HCT116 (cell line): Measurements from ENCODE around the gene SLC12A7. TPM values are rescaled to one million over a fixed set of nuclear protein-coding genes. Genes with fewer than 3 reads are reported as not detected.

Source experiments
- ATAC-seq: fragments of 200-7000 bp; cut with Tn5 transposase; 2 replicates; pipeline ENCODE4 v1.9.1; 2020; ENCODE audit warnings: mild to moderate bottlenecking, moderate library complexity
- BruUV-seq: library from RNA; stranded (reverse); fragments of 400-500 nt; replicated peaks from 2 replicates; lab custom pipeline; 2021; lab: Mats Ljungman, UMichigan
- CTCF ChIA-PET: fragments of 300-600 bp; sonication (Branson Sonifier 250); formaldehyde crosslinking; loops from one replicate; lab custom pipeline; 2021; ENCODE audit warnings: antibody characterized with exemption; lab: Charles Lee
- POLR2A ChIA-PET: fragments of 300-600, 350-600 bp; sonication (Branson Sonifier 250); formaldehyde crosslinking; loops from one replicate; lab custom pipeline; 2021; ENCODE audit warnings: antibody characterized with exemption; lab: Charles Lee
- RAD21 ChIA-PET, 2 experiments: fragments of 300-600 bp; sonication (Branson Sonifier 250); formaldehyde crosslinking; loops; one replicate each; lab custom pipeline; 2023; ENCODE audit warnings: low total read pairs in 2 of 2; ENCODE audit not compliant: uncharacterized antibody in 2 of 2, unreplicated experiment in 2 of 2, low non-redundant PET in 1 of 2; lab: Charles Lee
- DNase-seq: peaks from one replicate; pipeline ENCODE4 v3.0.0-alpha.2; 2010; ENCODE audit warnings: low read depth, low spot score
- H2AFZ ChIP-seq: fragments of 200-600 bp; shearing (Covaris generic), sonication (generic); 2 replicates; pipeline ENCODE4 v1.6.1; 2017; ENCODE audit warnings: low read depth, mixed run types, mixed read lengths, antibody characterized with exemption, low read length; ENCODE audit not compliant: poor library complexity, severe bottlenecking
- H3K27ac ChIP-seq: 2 replicates; pipeline ENCODE4 v1.5.1; 2012; ENCODE audit warnings: low read depth, low read length
- H3K27me3 ChIP-seq: fragments of 200-600 bp; sonication (generic); 2 replicates; pipeline ENCODE4 v1.6.1; 2016; ENCODE audit warnings: mixed run types, low read length, mixed read lengths; ENCODE audit not compliant: insufficient read depth
- H3K36me3 ChIP-seq, 2 experiments: fragments of 200-500 bp in 1 of 2; fragments of 200-600 bp in 1 of 2; sonication (Bioruptor generic) in 1 of 2; sonication (generic) in 1 of 2; 2 replicates each; pipeline versions ENCODE4 v1.5.1 to v1.6.1; 2014 to 2016; ENCODE audit warnings: low read length in 2 of 2, inconsistent platforms in 1 of 2, mixed read lengths in 1 of 2, mixed run types in 1 of 2; ENCODE audit not compliant: insufficient read depth in 2 of 2, control insufficient read depth in 1 of 2
- H3K4me1 ChIP-seq, 2 experiments: fragments of 200-600 bp in 1 of 2; sonication (generic) in 1 of 2; 2 replicates each; pipeline versions ENCODE4 v1.5.1 to v1.6.1; 2012 to 2017; ENCODE audit warnings: low read length in 2 of 2, inconsistent platforms in 1 of 2, mild to moderate bottlenecking in 1 of 2, mixed read lengths in 1 of 2, mixed run types in 1 of 2, moderate library complexity in 1 of 2; ENCODE audit not compliant: insufficient read depth in 2 of 2, control insufficient read depth in 1 of 2
- H3K4me2 ChIP-seq: fragments of 200-600 bp; sonication (generic); 2 replicates; pipeline ENCODE4 v1.6.1; 2017; ENCODE audit warnings: mixed run types, low read length, mixed read lengths
- H3K4me3 ChIP-seq, 2 experiments: fragments of 200-600 bp in 1 of 2; sonication (generic) in 1 of 2; replicated peaks in 1 of 2; 2 replicates each; pipeline ENCODE4 v1.5.1; 2011 to 2016; ENCODE audit warnings: low read length in 2 of 2, control low read depth in 1 of 2, low read depth in 1 of 2, mild to moderate bottlenecking in 1 of 2, mixed read lengths in 1 of 2, mixed run types in 1 of 2
- H3K79me2 ChIP-seq: fragments of 200-600 bp; sonication (generic); 2 replicates; pipeline ENCODE4 v1.6.1; 2017; ENCODE audit warnings: mild to moderate bottlenecking, mixed run types, low read length, moderate library complexity, mixed read lengths; ENCODE audit not compliant: insufficient read depth
- H3K9ac ChIP-seq: fragments of 200-600 bp; sonication (generic); 2 replicates; pipeline ENCODE4 v1.6.1; 2016; ENCODE audit warnings: low read length, mixed read lengths
- H3K9me2 ChIP-seq: fragments of 200-600 bp; sonication (generic), shearing (Covaris generic); 2 replicates; pipeline ENCODE4 v1.6.1; 2017; ENCODE audit warnings: mixed run types, mild to moderate bottlenecking, moderate library complexity; ENCODE audit not compliant: insufficient read depth
- H3K9me3 ChIP-seq, 2 experiments: fragments of 200-500 bp in 1 of 2; fragments of 200-600 bp in 1 of 2; sonication (Bioruptor generic) in 1 of 2; sonication (generic) in 1 of 2; 2 replicates each; pipeline ENCODE4 v1.6.1; 2014 to 2017; ENCODE audit warnings: low read length in 2 of 2, mixed read lengths in 2 of 2, inconsistent platforms in 1 of 2, low read depth in 1 of 2, mild to moderate bottlenecking in 1 of 2, mixed run types in 1 of 2, moderate library complexity in 1 of 2; ENCODE audit not compliant: control insufficient read depth in 1 of 2, insufficient read depth in 1 of 2
- H4K20me1 ChIP-seq: fragments of 200-600 bp; sonication (generic), shearing (Covaris generic); 2 replicates; pipeline ENCODE4 v1.6.1; 2017; ENCODE audit warnings: mixed run types, mild to moderate bottlenecking, moderate library complexity; ENCODE audit not compliant: insufficient read depth
- ATF3 ChIP-seq: IDR thresholded peaks from 2 replicates; pipeline ENCODE4 v1.6.1; 2012
- CBX3 ChIP-seq: IDR thresholded peaks from 2 replicates; pipeline ENCODE4 v1.6.1; 2012; ENCODE audit warnings: low read depth
- FOSL1 ChIP-seq: IDR thresholded peaks from 2 replicates; pipeline ENCODE4 v1.6.1; 2012; ENCODE audit warnings: low read depth
- TCF7L2 ChIP-seq: IDR thresholded peaks from 2 replicates; pipeline ENCODE4 v1.7.0; 2011; ENCODE audit warnings: borderline replicate concordance, inconsistent platforms; ENCODE audit not compliant: insufficient read depth, insufficient read length; ENCODE audit errors: extremely low read depth
- ZBTB33 ChIP-seq: IDR thresholded peaks from 2 replicates; pipeline ENCODE4 v1.6.1; 2011; ENCODE audit warnings: mild to moderate bottlenecking, low read length, moderate library complexity; ENCODE audit not compliant: insufficient replicate concordance; ENCODE audit errors: extremely low read depth
- ZNF274 ChIP-seq: fragments of 200-500 bp; sonication (Bioruptor generic); IDR thresholded peaks from 2 replicates; pipeline ENCODE4 v1.6.1; 2014; ENCODE audit warnings: mild to moderate bottlenecking, low read depth, low read length, inconsistent platforms
- intact Hi-C: fragments of 100-400 bp; cut with micrococcal nuclease; formaldehyde crosslinking; loops from 2 replicates; pipeline ENCODE4 v1.10.0; 2022
- total RNA-seq: library from RNA; stranded (reverse); gene quantifications from one replicate; pipeline ENCODE4 v1.2.1, GENCODE V29; 2021; ENCODE audit not compliant: unreplicated experiment

SLC12A7 gene
- total RNA-seq, 1 experiment from 2014 or later = 29.6 TPM

DNA sequence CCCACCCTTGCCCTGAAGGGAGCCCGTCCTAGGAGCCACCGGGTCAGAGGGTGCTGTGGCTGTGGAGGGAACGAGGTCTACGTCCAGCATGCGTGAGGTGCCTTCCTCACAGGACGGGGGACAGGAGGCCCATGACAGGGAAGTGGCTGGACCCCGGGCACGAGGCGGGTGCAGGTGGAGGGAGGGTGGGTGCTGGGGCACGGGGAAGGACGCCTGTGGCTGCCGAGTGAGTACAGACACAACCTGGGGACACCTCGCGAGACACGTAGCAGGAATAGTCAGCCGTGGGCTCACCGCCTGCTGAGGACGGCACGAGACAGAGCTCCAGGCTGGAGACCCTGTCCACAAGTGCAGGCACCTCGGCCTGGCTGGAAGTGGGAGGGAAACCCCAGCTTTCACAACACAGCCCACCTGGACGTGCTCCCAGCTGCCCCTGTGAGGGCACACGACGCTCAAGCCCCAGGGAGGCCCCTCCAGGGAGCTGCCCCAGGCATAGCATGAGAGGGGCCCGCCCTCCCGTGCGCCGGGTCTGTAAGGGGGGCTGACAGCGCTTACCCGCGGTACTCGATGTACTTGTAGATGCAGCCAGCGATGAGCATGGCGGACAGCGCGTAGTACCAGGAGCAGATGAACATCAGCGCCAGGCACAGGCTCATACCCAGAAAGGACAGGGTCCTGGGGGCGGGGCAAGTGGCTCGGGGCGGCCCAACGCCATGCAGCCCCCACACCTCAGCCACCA lies 36.9 kb downstream of the SLC12A7 start:
- RAD21 ChIA-PET = no interaction called here
- Histone ChIP-seq H3K4me3 (no peak overlapping the region), H3K4me2 (no peak overlapping the region), H3K27ac (no peak overlapping the region), H3K36me3 (no peaks in the 10 kb centered on the region; a peak in 1 of 4 replicates), H3K9me2 (no peaks in the 10 kb centered on the region), H3K4me1 (no peaks in the 10 kb centered on the region), H2AFZ (no peak overlapping the region), H3K9me3 (no peaks in the 10 kb centered on the region)
- BruUV-seq = no TSS peak
- POLR2A ChIA-PET = no interaction called here
- DNase-seq (no peak), ATAC-seq (no peak)
- CTCF ChIA-PET = no interaction called here
- TF ChIP-seq FOSL1 (no peak), TCF7L2 (no peak), ATF3 (no peak), CBX3 (no peak), ZBTB33 (no peak), ZNF274 (no peak)
- TF ChIP-seq, all 23 proteins: peak for 0
- H3K79me2 ChIP-seq = no peaks in the 10 kb centered on the region
- no peak overlapping the region for H3K9ac ChIP-seq
- no peaks in the 10 kb centered on the region for H3K27me3 ChIP-seq
- intact Hi-C loops = no loop called here
- no peaks in the 10 kb centered on the region for H4K20me1 ChIP-seq
